Neutrophil (primary cell): ENCODE results near the gene PRRT2.

ENCODE experiments used
- H3K27ac ChIP-seq: fragments of 200-600 bp; sonication (generic); 2 replicates; pipeline ENCODE4 v1.5.1; 2016; ENCODE audit warnings: mild to moderate bottlenecking, moderate library complexity
- H3K27me3 ChIP-seq: fragments of 200-600 bp; sonication (generic); 2 replicates; pipeline ENCODE4 v1.6.0; 2016; ENCODE audit warnings: mild to moderate bottlenecking
- H3K36me3 ChIP-seq: fragments of 200-600 bp; sonication (generic); 2 replicates; pipeline ENCODE4 v1.5.1; 2017
- H3K4me1 ChIP-seq, 2 experiments: fragments of 200-600 bp in 1 of 2; sonication (generic) in 1 of 2; 1 replicate in 1 of 2; 2 replicates in 1 of 2; pipeline versions ENCODE4 v1.5.1 to v1.6.1; 2013 to 2016; ENCODE audit warnings: low read depth in 1 of 2, low read length in 1 of 2, mild to moderate bottlenecking in 1 of 2, moderate library complexity in 1 of 2; ENCODE audit not compliant: control insufficient read depth in 1 of 2, insufficient read depth in 1 of 2
- H3K4me3 ChIP-seq, 2 experiments: fragments of 200-600 bp in 1 of 2; sonication (generic) in 1 of 2; 1 replicate in 1 of 2; 2 replicates in 1 of 2; pipeline ENCODE4 v1.5.1; 2013 to 2016; ENCODE audit warnings: low read depth in 1 of 2, low read length in 1 of 2, mild to moderate bottlenecking in 1 of 2, moderate library complexity in 1 of 2
- H3K9me3 ChIP-seq: fragments of 200-600 bp; sonication (generic); 2 replicates; pipeline ENCODE4 v1.5.1; 2016
- CTCF ChIP-seq: fragments of 200-600 bp; sonication (generic); IDR thresholded peaks from 2 replicates; pipeline ENCODE4 v1.5.1; 2016; ENCODE audit warnings: antibody characterized with exemption

The PRRT2 gene

GRCh38 chr16:29812754-29813643 is 1.0 kb downstream of the PRRT2 start:
- peaks cover 67 to 76% of the 10 kb centered on the region in 2 experiments for H3K4me1 ChIP-seq
- H3K27ac ChIP-seq: no peak overlapping the region
- peak overlapping the region in 1 of 2 experiments; percentile 73 for H3K4me3 ChIP-seq
- TF ChIP-seq CTCF: no peak
- H3K27me3 ChIP-seq: peaks cover 38% of the 10 kb centered on the region
- no peaks in the 10 kb centered on the region for H3K9me3 ChIP-seq
- H3K36me3 ChIP-seq: peaks cover 21% of the 10 kb centered on the region

- H3K27ac ChIP-seq: no peak overlapping the region
- no peak for TF ChIP-seq CTCF
- H3K27me3 ChIP-seq: peaks cover 38% of the 10 kb centered on the region
- no peaks in the 10 kb centered on the region for H3K9me3 ChIP-seq
- H3K4me3 ChIP-seq: no peak overlapping the region
- H3K36me3 ChIP-seq: peaks cover 15% of the 10 kb centered on the region
- peaks cover 62 to 76% of the 10 kb centered on the region in 2 experiments for H3K4me1 ChIP-seq
Measured at GRCh38 chr16:29813644-29814562, 1.9 kb downstream of the PRRT2 start.

DNA sequence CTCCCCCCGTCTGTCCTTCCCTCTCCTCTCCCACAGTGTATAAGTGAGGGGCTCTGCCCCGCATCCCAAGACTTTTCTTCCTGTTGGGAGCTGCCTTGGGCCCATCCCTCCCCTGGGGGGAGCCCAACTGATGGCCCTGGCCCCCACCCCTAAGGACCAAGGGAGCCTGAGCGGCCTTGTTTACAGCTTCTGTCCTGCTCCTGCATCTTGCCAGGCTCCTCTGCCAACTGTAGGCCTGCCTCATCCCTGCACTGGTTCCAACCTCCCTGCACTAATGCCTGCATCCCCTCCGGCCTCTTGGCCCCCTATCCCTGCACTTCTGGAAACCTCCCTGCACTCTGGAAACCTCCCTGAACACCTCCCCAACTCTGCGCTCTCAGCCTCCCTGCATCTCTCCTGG is 2.6 kb downstream of the PRRT2 start:
- Histone ChIP-seq H3K4me1 (peaks cover 64 to 76% of the 10 kb centered on the region in 2 experiments), H3K36me3 (peaks cover 8% of the 10 kb centered on the region), H3K4me3 (no peak overlapping the region), H3K9me3 (no peaks in the 10 kb centered on the region), H3K27me3 (peaks cover 38% of the 10 kb centered on the region), H3K27ac (no peak overlapping the region)
- no peak for TF ChIP-seq CTCF

DNA sequence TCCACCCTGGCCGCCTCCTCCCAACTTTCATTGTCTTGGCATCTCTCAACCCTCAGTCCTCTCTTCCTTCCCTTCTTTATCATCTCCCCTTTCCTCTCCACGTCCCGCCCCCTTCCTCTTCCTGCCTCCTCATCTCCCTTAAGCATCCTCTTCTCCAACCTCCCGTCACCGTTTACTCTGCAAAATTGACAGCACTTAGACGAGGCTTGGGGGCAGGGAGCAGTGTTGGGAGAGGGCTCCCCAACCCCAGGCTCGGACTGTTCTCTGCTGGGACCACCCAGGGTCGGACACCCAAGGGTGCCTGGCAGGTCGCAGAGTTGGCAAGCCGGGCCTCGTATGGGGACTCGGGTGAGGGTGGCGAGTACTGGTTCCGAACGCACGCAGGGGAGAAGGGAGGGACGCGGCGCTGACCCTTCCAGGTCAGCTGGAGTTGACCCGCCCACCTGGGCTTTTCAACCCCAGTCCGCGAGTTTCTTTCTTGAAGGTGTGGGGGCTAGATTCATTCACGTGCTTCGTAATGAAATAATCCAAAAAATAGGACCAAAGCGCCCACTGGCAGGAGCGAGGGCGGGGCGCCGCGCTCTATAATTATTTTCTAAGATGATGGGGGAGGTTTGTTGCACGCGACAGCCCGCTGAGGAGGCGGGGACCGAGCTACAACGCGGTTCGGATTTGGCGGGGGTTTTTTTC is 3.2 kb downstream of the PRRT2 start:
- Histone ChIP-seq H3K9me3 (no peaks in the 10 kb centered on the region), H3K4me1 (peaks cover 69 to 80% of the 10 kb centered on the region in 2 experiments), H3K36me3 (peaks cover 2% of the 10 kb centered on the region), H3K27me3 (peaks cover 38% of the 10 kb centered on the region), H3K4me3 (peak overlapping the region; percentile 88 to 95), H3K27ac (peak overlapping the region; percentile 10)
- TF ChIP-seq CTCF: no peak
